GM21367 (cell line): ENCODE data around the gene GATA2.

Source experiments
- ATAC-seq: cut with Tn5 transposase; IDR thresholded peaks from one replicate; pipeline ENCODE4 v1.9.1; 2021; ENCODE audit not compliant: unreplicated experiment

GATA2 gene

GRCh38 chr3:128492671-128493569 lies at the start of gene GATA2:
TSS of gene GATA2 (minus strand) at chr3:128493201. CDS start at chr3:128487031, 6,170 bp downstream.
- ATAC-seq = no peak

GRCh38 chr3:128541246-128541645 lies 48.2 kb upstream of the GATA2 start:
- no peak for ATAC-seq

- ATAC-seq = no peak
These were observed 46.4 kb upstream of the GATA2 start for GRCh38 chr3:128539376-128539775.

- no peak for ATAC-seq
These were observed 44.2 kb upstream of the GATA2 start for GRCh38 chr3:128537091-128537703.

- ATAC-seq = no peak
These were observed 39.3 kb upstream of the GATA2 start for GRCh38 chr3:128532012-128532983.

- ATAC-seq = no peak
These were observed 31.6 kb upstream of the GATA2 start for GRCh38 chr3:128524374-128525299.

- no peak for ATAC-seq
These were observed 30.6 kb upstream of the GATA2 start for GRCh38 chr3:128523591-128523990.

- no peak for ATAC-seq
These were observed 28.7 kb upstream of the GATA2 start for GRCh38 chr3:128521715-128522114.

- no peak for ATAC-seq
These were observed 25.8 kb upstream of the GATA2 start for GRCh38 chr3:128518587-128519490.

GRCh38 chr3:128517648-128518047 lies 24.6 kb upstream of the GATA2 start:
- no peak for ATAC-seq

GRCh38 chr3:128515967-128516366 lies 23.0 kb upstream of the GATA2 start:
- no peak for ATAC-seq

- ATAC-seq = no peak
These were observed 15.9 kb upstream of the GATA2 start for GRCh38 chr3:128508852-128509251.

- ATAC-seq = no peak
These were observed 13.8 kb upstream of the GATA2 start for GRCh38 chr3:128506754-128507153.

- no peak for ATAC-seq
These were observed 12.8 kb upstream of the GATA2 start for GRCh38 chr3:128505771-128506170.

- no peak for ATAC-seq
These were observed 12.1 kb upstream of the GATA2 start for GRCh38 chr3:128504963-128505730.

GRCh38 chr3:128504533-128504915 lies 11.5 kb upstream of the GATA2 start:
- ATAC-seq = no peak

- ATAC-seq = no peak
These were observed 10.9 kb upstream of the GATA2 start for GRCh38 chr3:128503751-128504532.
